Activated effector memory CD4-positive, alpha-beta T cell treated with Interleukin-2 at 50 U/mL for 16 hours (primary cell): Measurements from ENCODE around the gene KCNH5.

Experiments used
- DNase-seq: peaks from one replicate; pipeline ENCODE4 v3.0.0-alpha.2; 2020

KCNH5 gene

DNA sequence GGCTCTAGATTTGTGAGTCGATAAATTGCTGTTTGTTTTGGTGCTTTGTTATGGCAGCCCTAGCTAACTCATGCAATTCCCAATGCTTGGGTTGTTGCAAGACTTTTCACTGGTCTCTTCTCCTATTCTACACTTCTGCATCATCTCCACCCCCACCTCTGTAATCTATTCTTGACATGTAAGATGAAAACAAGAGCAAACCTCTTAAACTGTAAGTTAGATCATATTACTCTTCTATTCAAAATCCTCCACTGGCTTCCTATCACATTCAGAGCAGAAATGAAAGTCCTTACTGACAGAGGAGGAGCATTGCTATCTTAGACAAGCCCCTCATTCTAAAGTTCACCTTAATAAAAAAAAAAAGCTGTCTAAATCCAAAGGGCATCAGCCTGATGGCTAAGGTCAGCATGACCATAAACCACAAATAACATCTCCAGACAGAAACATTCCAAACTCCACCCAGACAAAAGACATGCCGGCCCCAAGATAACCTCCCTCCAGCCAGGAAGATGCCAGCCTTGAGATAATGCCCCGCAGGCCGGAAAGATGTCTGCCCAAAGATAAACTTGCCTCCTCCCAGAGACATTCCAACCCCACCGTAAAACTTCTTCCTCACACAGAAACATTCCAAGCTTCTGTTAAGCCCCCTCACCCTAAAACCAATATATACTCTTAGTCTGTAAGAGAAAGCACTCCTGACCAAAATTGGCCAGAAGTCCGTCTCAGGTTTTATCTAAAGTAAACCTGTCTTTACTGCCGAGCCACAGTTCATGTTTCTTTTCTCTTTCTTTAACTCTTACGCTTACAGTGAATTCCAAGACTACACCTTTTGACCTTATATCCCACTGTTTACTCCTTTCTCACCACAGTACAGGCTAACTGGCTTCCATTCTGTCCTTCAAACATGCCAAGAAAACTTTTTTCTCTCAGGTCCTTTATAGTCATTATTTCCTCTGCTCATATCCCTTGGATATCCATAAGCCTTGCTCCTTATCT is 308.9 kb downstream of the KCNH5 start:
- DNase-seq = no peak

DNA sequence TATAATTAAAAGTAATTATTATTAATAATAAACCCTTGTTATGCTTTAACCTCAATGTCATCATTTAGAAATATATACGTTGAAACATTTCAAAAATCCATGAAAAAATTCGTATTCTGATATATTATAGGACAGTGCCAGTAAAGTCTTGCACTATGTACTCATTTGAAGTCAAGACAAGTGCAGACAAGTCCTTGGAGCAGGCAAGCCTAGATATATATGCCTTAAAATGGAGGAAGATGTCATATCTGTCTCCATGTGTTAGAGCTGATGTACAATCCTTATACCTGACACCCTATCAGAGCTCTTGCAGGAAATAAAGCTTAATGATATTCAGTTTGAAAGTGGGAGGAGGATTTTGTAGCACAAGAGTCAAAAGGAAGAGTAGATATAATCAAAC is 310.4 kb downstream of the KCNH5 start:
- no peak for DNase-seq

DNA sequence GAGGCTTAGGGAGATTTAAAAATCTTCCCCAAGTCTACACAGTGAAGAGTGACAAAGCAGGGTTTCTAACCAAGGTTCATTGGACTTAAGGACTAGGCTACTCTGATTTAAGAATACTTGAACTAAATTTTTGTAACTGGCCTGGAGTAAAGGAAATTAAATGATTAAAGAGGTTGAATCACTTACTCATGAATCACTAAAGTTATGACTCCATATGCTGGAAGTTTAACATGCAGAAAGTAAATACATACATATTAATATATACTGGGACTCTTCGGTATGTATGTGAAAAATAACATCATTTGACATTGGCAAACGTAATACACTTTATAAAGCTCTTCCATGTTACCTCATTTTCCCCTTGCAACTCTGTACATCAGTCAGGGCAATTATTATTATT is 322.9 kb downstream of the KCNH5 start:
- DNase-seq = no peak

DNA sequence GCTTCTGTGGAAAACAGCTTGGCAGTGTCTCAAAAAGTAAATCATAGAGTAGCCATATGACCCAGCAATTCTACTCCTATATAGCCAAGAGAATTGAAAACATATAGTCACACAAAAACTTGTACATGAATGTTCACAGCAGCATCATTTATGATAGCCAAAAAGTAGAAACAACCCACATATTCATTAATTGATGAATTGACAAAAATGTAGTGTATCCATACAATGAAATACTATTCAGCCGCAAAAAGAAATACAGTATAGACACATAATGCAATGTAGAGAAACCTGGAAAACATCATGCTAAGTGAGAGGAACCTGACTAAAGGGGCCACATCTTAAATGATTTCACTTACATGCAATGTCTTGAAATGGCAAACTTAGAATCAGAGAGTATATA is 326.6 kb downstream of the KCNH5 start:
- no peak for DNase-seq

DNA sequence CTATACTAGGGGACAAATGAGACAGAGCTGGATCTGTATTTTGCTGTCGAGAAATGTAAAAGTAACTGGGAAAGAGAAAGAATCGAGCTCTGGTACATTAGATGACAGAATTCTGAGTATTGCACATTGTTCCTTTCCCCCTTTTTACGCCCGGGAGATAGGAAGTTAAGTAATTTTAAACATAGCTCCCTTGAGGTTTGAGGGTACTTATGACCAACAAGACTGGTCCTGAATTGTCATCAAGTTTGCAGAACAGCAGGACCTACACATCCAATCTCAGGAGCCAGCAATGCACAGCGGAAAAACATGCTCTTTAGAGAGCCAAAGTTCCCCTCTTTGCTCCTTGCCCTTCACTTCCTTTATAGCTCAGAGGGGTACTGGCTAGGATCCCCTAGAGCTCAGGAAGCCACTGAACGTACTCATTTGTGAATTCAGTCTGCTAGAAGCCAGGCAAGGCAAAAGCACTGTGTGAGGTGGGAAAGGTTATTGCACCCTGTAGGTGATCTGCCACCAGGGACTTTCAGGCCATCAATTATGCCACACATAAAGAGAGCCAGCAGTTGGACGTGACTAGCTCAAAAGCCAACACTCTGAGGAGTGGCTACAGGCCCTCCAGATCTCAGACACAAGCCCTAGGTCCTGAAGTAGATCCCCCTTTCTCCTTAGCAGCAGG is 333.8 kb downstream of the KCNH5 start:
- no peak for DNase-seq

DNA sequence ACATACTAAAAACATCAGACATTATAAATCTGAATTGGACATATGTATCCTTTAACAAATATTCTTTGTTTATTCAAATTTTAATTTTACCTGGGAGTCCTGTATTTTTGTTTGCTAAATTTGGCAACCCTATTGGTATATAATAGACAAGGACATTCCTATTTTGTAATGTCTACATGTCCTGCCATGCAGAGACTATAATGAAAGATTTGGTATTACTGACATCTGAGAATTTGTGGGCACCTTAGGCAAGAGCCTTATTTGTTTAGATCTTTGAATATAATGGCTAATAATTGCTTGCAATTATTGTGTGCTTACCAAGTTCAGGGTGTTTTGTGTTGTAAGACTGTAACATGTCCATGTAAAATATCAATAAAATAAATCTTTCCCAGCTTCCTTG is 334.4 kb downstream of the KCNH5 start:
- DNase-seq = no peak

DNA sequence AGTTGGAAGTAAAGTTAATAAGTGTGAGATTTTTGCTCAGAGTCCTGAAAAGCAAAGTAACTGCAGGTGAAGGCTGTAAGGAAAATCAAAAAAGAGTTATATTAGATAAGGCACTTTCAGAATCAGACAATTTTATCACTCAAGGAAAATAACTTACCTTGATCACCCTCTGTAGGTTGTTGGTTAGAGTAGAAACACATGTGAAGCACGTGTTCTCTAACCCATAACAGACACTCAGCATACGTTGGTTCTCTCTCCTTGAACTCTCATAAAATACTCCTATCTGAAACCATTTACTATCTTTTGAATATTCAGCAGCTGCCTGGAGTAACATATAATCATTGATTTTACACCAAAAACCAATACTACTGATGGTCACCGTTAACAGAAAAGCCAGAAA is 335.5 kb downstream of the KCNH5 start:
- DNase-seq = no peak

DNA sequence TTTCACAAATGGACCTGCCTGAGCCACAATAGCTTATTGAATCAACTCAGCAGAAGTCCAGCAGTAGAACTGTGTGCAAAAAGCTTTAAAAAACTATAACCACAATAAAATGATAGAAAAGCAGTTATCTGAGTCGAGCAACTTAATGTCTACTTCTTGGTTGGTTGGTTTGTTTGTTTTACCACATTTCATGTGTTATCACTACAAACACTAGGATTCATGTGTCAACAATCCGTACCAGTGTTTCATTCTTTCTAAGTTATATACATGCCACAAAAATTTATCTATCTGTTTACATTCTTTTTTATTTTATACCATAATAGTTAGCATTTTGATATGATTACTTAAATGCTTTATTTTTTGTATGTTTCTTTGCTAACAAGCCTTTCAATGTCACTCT is 339.0 kb downstream of the KCNH5 start:
- DNase-seq = no peak

DNA sequence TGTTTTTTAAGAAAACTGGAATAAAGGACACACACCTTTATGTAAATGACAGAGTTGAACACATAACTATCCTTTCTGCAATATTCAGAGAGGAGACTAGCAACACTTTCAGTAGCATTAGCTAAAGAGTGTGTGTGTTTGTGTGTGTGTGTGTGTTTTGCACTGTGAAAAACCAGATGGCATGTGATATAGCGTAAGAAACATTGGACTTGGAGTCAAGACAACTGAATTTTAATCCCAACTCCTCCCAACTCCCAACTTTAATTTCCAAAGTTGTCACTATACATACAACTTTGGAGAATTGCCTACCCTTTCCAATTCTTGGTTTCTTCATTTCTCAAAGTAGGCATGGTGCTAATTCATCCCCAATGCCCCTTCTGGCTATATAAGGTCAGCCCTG is 347.8 kb downstream of the KCNH5 start:
- DNase-seq = no peak

DNA sequence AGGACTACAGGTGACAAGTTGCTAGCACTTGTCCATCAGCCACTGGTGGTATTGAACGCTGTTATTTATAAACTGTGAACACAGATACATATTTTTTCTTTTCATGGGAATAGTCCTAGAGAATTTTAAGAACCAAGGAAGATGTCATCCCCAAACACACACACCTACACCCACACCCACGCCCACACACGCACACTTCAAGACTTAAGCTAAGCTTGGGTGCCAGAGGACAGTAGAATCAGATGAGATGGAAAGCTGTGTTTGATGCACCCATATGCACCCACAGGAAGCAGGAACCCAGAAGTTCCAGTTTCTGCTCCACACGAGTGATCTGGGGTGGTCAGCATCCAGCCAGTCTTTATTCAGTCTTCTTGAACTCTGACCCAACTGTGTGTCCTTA is 348.3 kb downstream of the KCNH5 start:
- no peak for DNase-seq

DNA sequence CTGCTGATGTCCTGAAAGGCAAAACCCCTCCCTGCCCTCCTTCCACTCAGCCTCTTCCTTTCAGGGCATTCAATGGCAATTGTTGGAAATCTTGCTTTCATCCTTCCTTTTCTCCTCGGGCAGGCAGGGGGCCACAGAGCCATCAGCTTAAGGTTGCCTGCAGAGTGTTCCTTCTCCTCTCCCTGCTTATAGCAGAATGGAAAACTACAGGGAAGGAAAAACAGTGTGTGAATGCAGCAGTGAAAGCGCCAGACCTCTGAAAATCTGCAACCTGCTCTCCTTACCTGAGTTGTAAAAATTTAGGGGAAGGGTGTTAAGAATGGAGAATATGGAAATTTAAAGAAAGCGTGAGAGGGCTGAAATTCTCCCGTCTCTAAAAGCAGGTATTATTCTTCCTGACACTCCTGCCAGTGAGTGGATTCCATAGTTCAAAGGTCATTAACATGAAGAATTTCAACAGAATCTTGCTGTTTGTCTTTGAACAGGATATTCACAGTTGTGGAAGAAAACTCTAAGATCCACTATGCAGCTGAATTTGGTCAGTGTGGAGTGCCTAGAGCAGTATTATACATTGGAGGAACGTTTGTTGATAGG is 348.8 kb downstream of the KCNH5 start:
- DNase-seq = no peak

DNA sequence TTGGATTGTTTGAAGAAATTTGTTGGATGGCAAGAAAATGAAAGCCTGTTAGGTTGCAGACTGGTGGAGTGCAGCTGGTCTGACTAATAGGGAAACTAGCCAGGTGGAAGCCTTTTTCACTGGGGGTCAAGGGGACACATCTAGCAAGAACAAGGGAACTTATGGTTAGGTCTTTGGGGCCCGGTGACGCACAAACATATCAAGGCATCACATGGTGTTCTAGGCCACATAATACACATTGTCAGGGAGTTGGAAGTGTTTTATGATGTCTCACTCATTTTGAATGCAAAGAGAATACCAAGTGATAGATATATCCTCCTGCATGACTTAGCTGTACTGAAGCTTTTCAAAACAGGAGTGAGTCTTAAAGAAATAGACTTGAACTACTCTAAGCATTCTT is 351.2 kb downstream of the KCNH5 start:
- no peak for DNase-seq

DNA sequence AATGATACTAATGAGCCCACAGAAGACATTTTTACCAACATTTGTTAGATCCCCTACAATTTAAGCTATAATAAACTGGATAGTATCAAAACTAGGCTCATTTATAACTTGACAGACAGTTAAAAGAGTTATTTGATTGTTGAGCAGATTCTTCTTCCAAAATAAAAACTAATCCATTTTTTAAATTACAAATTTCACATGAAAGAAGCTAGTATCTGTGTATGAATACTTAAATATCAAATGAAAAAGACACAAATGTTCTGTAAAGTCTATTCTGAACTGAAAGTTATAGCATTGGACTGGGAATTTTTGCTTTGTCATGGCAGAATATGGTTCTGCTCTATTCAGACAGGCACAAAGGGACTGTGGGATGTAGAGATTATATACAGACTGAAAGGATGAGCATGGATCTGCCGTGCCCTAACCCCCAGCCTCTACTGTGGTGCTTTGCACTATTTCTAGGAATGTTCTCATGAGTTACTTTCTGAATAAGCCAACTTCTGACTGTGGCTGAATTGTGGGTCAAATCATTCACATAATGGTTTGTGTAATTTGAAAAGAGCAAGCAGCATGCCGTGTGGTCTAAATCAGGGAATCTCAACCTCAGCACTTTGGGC is 352.7 kb downstream of the KCNH5 start:
- DNase-seq = no peak

DNA sequence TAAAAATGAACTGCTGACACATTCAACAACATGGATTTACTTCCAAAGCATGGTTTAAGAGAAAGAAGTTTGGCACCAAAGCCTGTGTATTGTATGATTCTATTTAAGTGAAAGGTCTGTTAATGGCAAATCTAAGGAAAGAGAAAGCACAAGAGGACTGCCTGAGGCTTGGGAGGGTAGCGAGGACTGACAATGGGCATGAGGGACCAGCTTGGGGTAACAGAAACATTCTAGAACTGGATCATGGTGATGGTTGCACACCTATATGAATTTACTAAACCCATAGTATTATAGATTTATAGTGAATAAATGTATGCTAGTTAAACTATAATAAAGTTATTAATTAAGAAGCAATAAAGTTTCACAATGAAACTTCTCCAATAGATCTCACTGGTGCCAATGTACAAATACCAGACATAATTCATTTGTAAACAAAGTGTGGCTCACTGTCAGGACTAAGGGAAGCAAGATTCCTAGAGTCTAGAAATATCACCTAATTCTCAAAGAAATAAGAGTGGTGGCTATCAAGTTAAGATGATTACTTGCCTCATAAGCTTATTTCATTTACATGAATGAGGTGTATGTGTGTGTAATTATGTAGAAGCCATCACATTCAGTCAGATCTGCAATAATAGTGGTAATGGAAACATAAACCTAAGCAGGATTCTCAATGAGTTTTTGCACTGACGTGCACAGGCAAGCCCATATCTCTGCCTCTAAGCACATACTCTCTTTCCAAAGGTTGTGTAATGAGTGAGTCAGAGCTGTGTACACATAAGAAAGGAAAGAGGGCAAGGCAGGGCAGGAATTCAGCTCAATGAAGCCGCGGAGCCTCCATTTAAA is 353.4 kb downstream of the KCNH5 start:
- DNase-seq = no peak

DNA sequence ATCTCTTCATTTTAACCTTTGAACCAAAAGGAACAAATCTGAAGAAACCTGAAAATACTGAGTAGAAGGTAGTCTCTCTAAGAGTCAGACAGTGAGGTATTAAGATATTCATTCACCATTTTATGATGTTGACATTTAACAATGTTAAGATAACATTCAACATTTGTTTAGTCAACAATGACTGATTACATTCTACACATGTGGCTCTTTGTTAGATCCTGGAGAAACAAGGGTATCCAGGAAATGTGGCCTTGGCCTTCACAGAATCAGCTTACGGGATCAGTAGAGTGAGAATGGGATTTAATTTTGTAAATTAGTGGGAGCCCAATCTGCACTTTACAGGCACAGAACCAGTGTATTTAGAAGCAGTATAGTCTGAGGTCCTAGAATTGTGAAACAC is 355.5 kb downstream of the KCNH5 start:
- DNase-seq = no peak

DNA sequence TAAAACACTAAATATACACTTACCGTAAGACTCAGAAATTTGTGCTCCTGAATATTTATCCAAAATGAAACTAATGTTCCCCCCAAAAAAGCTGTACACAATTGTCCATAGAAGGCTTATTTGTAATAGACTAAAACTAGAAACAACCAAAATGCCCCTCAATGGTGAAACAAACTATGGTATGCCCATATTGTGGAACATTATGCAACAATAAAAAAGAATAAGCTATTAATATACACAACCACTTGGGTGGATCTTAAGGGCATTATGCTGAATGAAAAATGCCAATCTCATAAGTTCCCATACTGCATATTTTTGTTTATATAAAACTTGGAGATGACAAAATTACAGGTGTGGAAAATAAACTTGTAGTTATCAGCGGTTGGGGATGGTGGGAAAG is 357.4 kb downstream of the KCNH5 start:
- DNase-seq = no peak

DNA sequence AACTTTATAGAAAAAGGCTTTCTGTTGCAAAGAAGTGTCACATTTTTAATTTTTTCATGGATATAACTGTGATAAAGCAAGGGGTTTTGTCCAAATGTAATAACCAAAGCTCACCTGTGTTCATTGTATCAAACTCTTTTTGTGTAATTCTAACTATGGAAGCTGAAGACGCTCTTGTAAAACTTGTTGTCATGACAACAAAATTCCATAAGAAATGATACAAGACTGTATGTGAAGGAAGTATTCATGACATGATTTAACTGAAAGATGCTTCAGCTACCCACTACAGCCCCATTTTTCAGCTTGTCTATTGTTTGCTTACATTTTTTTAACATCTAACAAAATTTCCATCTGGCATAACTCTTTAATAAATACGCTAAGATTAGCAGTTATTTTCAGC is 360.9 kb downstream of the KCNH5 start:
- no peak for DNase-seq

DNA sequence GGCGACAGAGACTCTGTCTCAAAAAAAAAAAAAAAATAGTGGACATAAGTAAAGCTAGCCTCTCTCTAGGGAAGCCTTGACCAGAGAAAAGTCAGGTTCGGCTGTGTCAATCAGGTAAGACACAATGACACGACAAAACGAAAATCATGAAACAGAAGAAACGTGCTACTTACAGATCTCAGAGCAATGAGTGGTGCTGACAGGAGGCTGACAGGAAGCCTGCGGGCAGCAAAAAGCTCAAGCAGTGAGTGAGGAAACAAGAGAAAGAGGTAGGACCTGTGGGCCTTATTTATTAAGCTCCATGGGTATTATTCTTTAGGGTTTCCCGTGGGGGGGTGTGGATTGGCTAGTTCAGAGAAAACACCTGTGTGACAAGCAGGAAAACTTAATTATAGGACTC is 363.1 kb downstream of the KCNH5 start:
- DNase-seq = no peak

DNA sequence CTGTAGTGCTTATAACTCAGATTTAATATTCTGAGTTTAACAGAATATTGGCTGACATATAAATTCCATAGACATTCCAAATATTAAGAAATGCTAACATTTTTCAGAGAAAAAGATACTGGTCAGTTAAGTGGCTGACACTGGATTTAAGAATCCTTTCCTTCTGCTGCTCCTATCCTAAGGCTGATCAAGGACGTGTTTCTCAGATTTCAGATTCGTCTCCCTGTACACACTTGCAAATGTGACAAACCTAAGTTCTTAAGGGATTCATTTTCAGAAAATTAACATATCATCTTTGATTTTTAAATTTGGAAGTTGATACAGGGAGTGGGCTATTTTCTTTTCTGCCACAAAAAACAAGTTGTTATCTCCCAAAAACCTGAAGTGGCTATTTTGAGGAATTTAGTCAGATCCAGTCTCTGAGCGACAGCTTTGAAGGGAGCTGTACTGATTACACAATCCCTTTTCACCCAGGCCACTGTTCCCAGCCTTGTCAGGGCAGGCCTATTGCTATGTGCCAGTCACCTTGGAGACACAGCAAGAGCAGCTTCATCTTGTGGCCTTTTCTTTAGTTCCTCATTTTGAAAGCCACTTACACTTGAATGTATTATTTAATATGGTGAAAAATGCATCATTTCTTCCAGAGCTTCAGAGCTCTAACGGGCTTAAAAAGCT is 370.6 kb downstream of the KCNH5 start:
- DNase-seq = no peak

DNA sequence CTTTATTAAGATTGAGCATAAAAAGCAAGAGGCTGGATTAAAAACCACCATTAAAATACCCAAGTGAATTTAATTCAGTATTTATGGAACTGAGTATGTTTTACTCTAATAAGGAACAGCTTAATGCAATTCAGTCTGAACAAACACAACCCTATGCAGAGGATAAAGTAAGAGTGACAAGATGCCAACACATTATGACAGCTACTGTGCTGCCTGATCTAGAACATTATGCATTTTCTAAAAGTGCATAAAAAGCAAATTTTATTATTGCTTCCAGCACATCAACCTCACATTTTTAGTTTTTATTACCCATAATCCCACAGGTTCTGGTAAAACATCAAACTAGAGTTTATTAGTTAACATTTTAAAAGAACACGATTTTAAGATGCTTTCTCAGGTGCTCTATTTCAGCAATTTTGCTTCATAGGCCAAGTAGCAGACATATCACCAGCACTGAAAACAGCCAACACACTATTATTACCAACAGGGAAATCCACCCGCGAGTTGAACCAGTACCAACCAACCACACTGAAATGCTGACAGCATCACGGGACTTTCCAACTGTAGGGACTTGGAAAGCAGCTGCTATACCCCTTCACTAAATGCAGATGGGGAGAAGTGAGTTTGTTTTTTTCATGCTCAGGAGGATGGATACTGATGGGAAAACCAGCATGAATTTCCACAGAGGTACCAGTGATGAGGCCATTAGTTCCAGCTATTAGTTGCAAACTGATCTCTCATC is 372.1 kb downstream of the KCNH5 start:
- DNase-seq = no peak

DNA sequence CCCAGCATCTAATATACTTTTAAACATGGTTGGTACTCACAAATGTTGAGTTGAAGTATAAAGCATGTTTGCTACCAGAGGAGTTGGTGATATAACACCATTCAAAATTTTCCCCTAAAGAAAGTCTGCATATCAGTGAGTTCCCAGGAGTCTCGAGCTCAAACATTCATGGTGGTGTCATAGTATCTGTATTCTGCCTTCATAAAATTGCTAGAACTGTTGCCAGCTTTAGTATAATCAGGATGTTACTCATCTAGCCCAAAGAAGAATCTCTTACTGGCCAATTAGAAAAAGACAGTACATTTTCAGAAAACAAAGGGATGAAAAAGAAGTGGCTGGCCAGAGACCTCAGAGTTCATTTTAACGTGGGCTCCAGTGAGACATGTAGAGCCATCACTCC is 374.7 kb downstream of the KCNH5 start:
- no peak for DNase-seq
